PC-9 (cell line): ENCODE data around the gene C2orf78. TPM values are rescaled to one million over a fixed set of nuclear protein-coding genes. Genes with fewer than 3 reads are reported as not detected.

Source experiments
- BruUV-seq: library from RNA; stranded (reverse); fragments of 400-500 nt; replicated peaks from 2 replicates; lab custom pipeline; 2021; lab: Mats Ljungman, UMichigan
- CTCF ChIA-PET: fragments of 300-600 bp; sonication (Branson Sonifier 250); formaldehyde crosslinking; loops from one replicate; lab custom pipeline; 2022; ENCODE audit warnings: antibody characterized with exemption; lab: Charles Lee
- POLR2A ChIA-PET: fragments of 300-600 bp; sonication (Branson Sonifier 250); formaldehyde crosslinking; loops from one replicate; lab custom pipeline; 2022; ENCODE audit warnings: antibody characterized with exemption; ENCODE audit not compliant: unreplicated experiment; lab: Charles Lee
- DNase-seq, 2 experiments: peaks; one replicate each; pipeline versions ENCODE4 v3.0.0 to v3.0.0-alpha.2; 2015 to 2022; ENCODE audit warnings: mixed read lengths in 1 of 2
- H2AFZ ChIP-seq: fragments of 200-600 bp; sonication (generic); 2 replicates; pipeline ENCODE4 v1.8.1; 2017; ENCODE audit warnings: antibody characterized with exemption
- H3F3A ChIP-seq: fragments of 200-600 bp; sonication (generic); 2 replicates; pipeline ENCODE4 v1.8.1; 2017; ENCODE audit warnings: antibody characterized with exemption, mild to moderate bottlenecking, low read depth; ENCODE audit not compliant: insufficient read depth
- H3K27ac ChIP-seq: fragments of 200-600 bp; sonication (generic); 2 replicates; pipeline ENCODE4 v1.6.1; 2016; ENCODE audit warnings: mixed run types
- H3K27me3 ChIP-seq: fragments of 200-600 bp; sonication (generic); 2 replicates; pipeline ENCODE4 v1.6.1; 2016; ENCODE audit warnings: low read depth, mixed run types; ENCODE audit not compliant: insufficient read depth
- H3K36me3 ChIP-seq: fragments of 200-600 bp; sonication (generic); 2 replicates; pipeline ENCODE4 v1.6.1; 2016; ENCODE audit warnings: low read depth, mixed run types
- H3K4me1 ChIP-seq: fragments of 200-600 bp; sonication (generic); replicated peaks from 2 replicates; pipeline ENCODE4 v1.6.1; 2016; ENCODE audit warnings: mixed run types; ENCODE audit not compliant: insufficient read depth
- H3K4me2 ChIP-seq: fragments of 200-600 bp; sonication (generic); 2 replicates; pipeline ENCODE4 v1.6.1; 2017; ENCODE audit warnings: mixed run types
- H3K4me3 ChIP-seq: fragments of 200-600 bp; sonication (generic); 2 replicates; pipeline ENCODE4 v1.6.1; 2016; ENCODE audit warnings: mixed run types
- H3K79me2 ChIP-seq: fragments of 200-600 bp; sonication (generic); 2 replicates; pipeline ENCODE4 v1.6.1; 2017; ENCODE audit warnings: low read depth, mixed run types
- H3K9me2 ChIP-seq: fragments of 200-600 bp; sonication (generic); 2 replicates; pipeline ENCODE4 v1.8.1; 2017; ENCODE audit warnings: mild to moderate bottlenecking; ENCODE audit not compliant: insufficient read depth
- H3K9me3 ChIP-seq: fragments of 200-600 bp; sonication (generic); 2 replicates; pipeline ENCODE4 v1.8.1; 2016; ENCODE audit warnings: low read depth; ENCODE audit not compliant: insufficient read depth
- H4K20me1 ChIP-seq: fragments of 200-600 bp; sonication (generic); 2 replicates; pipeline ENCODE4 v1.8.1; 2017; ENCODE audit not compliant: insufficient read depth
- EZH2 ChIP-seq: fragments of 200-600 bp; sonication (generic); IDR thresholded peaks from 2 replicates; pipeline ENCODE4 v1.8.0; 2017; ENCODE audit warnings: antibody characterized with exemption, low read depth
- intact Hi-C: fragments of 100-400 bp; cut with micrococcal nuclease; formaldehyde crosslinking; loops from one replicate; pipeline ENCODE4 v1.10.0; 2022; ENCODE audit not compliant: unreplicated experiment
- total RNA-seq: library from RNA; stranded (reverse); gene quantifications from 2 replicates; pipeline ENCODE4 v1.2.3, GENCODE V29; 2021
- TF ChIP-seq, protein P1 (sequence below): fragments of 200-600 bp; sonication (generic); conservative IDR thresholded peaks from 2 replicates; pipeline ENCODE4 v1.6.1; 2017; ENCODE audit warnings: mixed run types, antibody characterized with exemption, mild to moderate bottlenecking, moderate library complexity

Gene C2orf78
- total RNA-seq, 1 experiment from 2014 or later = not detected

DNA sequence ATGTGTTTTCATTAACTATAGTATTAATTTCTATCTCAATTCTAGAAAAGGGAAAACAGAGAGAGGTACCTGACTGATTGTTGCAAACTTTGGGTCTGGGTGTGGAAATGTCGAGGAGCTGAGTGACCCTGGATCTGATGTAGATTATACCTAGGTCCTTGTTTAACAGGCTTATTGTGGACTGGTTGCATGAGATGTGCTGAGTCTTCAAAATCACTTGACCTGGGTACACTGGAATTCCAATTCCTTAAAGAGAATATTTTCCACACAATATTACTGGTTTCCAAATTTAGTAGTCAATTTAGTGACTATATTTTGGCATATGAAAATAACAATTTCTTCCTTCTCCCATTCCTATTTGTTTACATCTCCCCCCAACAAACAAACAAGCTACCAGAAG lies 17.6 kb upstream of the C2orf78 start:
- DNase-seq = no peak
- Histone ChIP-seq H3K79me2 (no peaks in the 10 kb centered on the region), H2AFZ (no peak overlapping the region), H3K36me3 (peaks cover 37% of the 10 kb centered on the region), H3K4me1 (no peaks in the 10 kb centered on the region), H3K9me3 (no peaks in the 10 kb centered on the region), H3K27me3 (no peaks in the 10 kb centered on the region), H3K4me2 (no peak overlapping the region), H3F3A (no peaks in the 10 kb centered on the region), H3K27ac (no peak overlapping the region), H4K20me1 (no peaks in the 10 kb centered on the region), H3K4me3 (no peak overlapping the region), H3K9me2 (no peaks in the 10 kb centered on the region)
- no TSS peak for BruUV-seq
- TF ChIP-seq EZH2 = no peak
- TF ChIP-seq, protein P1, sequence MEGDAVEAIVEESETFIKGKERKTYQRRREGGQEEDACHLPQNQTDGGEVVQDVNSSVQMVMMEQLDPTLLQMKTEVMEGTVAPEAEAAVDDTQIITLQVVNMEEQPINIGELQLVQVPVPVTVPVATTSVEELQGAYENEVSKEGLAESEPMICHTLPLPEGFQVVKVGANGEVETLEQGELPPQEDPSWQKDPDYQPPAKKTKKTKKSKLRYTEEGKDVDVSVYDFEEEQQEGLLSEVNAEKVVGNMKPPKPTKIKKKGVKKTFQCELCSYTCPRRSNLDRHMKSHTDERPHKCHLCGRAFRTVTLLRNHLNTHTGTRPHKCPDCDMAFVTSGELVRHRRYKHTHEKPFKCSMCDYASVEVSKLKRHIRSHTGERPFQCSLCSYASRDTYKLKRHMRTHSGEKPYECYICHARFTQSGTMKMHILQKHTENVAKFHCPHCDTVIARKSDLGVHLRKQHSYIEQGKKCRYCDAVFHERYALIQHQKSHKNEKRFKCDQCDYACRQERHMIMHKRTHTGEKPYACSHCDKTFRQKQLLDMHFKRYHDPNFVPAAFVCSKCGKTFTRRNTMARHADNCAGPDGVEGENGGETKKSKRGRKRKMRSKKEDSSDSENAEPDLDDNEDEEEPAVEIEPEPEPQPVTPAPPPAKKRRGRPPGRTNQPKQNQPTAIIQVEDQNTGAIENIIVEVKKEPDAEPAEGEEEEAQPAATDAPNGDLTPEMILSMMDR = no peak
- intact Hi-C loops = no loop called here
- ChIA-PET CTCF (no interaction called here), POLR2A (interaction anchor here (0.7 kb wide), 1 partner anchor 18 kb away, joined by 9 read pairs; no protein-coding TSS in a partner anchor)

DNA sequence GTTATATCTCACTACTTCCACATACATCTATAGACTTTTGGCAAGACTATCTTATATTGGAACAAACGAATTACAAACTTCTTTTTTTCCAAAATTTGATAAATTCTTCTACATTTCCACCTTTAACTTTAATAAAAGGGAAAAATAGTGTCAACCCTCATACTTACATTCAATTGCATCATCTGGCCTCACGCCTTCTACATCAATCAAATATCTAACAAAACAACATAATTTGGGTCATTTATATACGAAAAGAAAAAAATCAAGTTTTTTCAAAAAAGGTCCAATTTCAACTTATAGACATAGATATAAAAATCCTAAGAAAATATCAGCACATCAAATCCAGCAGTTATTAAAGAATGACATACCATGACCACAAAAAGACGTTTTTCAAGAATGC lies 17.0 kb upstream of the C2orf78 start:
- intact Hi-C loops = no loop called here
- no peaks in the 10 kb centered on the region for H3F3A ChIP-seq
- no peak overlapping the region for H3K4me3 ChIP-seq
- peaks cover 37% of the 10 kb centered on the region for H3K36me3 ChIP-seq
- no peaks in the 10 kb centered on the region for H3K27me3 ChIP-seq
- ChIA-PET POLR2A (interaction anchor here (0.7 kb wide), 1 partner anchor 18 kb away, joined by 9 read pairs; no protein-coding TSS in a partner anchor), CTCF (no interaction called here)
- no peak overlapping the region for H3K27ac ChIP-seq
- no peak overlapping the region for H2AFZ ChIP-seq
- no peaks in the 10 kb centered on the region for H3K9me2 ChIP-seq
- BruUV-seq = no TSS peak
- no peaks in the 10 kb centered on the region for H3K79me2 ChIP-seq
- no peaks in the 10 kb centered on the region for H3K4me1 ChIP-seq
- H3K9me3 ChIP-seq = no peaks in the 10 kb centered on the region
- TF ChIP-seq EZH2 = no peak
- TF ChIP-seq, protein P1 = no peak
- no peak for DNase-seq
- no peak overlapping the region for H3K4me2 ChIP-seq
- H4K20me1 ChIP-seq = no peaks in the 10 kb centered on the region

DNA sequence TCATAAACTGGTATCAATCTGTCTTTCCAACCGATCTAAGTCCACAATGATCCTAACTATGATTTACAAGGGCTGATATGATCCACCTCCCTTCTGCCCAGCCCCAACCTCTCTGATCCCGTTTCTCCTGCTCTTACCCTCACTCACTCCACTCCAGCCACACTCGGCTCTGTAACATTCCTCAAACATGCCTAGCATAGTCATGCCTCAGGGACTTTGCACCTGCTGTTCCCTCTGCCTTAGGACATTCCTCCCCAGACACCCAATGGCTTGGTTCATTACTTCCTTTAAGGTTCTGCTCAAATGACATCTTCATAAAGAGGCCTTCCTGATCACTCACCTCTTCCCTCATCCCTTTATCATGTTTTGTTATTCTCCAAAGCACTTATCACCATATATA lies 13.3 kb upstream of the C2orf78 start:
- TF ChIP-seq, protein P1 = no peak
- no peak for TF ChIP-seq EZH2
- DNase-seq = no peak
- Histone ChIP-seq H3K4me1 (no peaks in the 10 kb centered on the region), H4K20me1 (peaks cover 4% of the 10 kb centered on the region; the same call in 1 of the 2 replicates), H3K9me3 (no peaks in the 10 kb centered on the region), H3K4me2 (no peak overlapping the region), H3K9me2 (no peaks in the 10 kb centered on the region), H3K27ac (no peak overlapping the region), H3K79me2 (no peaks in the 10 kb centered on the region), H3F3A (no peaks in the 10 kb centered on the region), H3K27me3 (no peaks in the 10 kb centered on the region), H3K36me3 (peaks cover 52% of the 10 kb centered on the region), H2AFZ (no peak overlapping the region), H3K4me3 (no peak overlapping the region)
- ChIA-PET POLR2A (no interaction called here), CTCF (no interaction called here)
- BruUV-seq = no TSS peak
- intact Hi-C loops = no loop called here
